Measurements from ENCODE around the gene PPP3CB.

- TF ChIP-seq, protein P1, sequence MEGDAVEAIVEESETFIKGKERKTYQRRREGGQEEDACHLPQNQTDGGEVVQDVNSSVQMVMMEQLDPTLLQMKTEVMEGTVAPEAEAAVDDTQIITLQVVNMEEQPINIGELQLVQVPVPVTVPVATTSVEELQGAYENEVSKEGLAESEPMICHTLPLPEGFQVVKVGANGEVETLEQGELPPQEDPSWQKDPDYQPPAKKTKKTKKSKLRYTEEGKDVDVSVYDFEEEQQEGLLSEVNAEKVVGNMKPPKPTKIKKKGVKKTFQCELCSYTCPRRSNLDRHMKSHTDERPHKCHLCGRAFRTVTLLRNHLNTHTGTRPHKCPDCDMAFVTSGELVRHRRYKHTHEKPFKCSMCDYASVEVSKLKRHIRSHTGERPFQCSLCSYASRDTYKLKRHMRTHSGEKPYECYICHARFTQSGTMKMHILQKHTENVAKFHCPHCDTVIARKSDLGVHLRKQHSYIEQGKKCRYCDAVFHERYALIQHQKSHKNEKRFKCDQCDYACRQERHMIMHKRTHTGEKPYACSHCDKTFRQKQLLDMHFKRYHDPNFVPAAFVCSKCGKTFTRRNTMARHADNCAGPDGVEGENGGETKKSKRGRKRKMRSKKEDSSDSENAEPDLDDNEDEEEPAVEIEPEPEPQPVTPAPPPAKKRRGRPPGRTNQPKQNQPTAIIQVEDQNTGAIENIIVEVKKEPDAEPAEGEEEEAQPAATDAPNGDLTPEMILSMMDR (IDR thresholded peaks at IDR 0.05; ENCODE audit: low read depth, low read length, poor library complexity, severe bottlenecking) = no peak
- TF ChIP-seq EZH2phosphoT487 (IDR thresholded peaks at IDR 0.05; ENCODE audit: borderline replicate concordance, low read length) = no peak
Observed at GRCh38 chr10:73506074-73506473, 10.2 kb upstream of the PPP3CB start.
